ENCODE results near the gene SUGP1. TPM values are rescaled to one million over a fixed set of nuclear protein-coding genes. Genes with fewer than 3 reads are reported as not detected.
"Not testable (repeated sequence)": the region's sequence is repeated elsewhere in the genome, so short reads cannot be mapped to it uniquely, and the experiment has no call there.

The SUGP1 gene
- 41.6 TPM for total RNA-seq
- long read RNA-seq, transcript SUGP1-201 (14 exons, 2,423 nt) = major isoform, 28 of 40 reads
- long read RNA-seq, partial matches to known transcripts = 8 of 40 reads
- long read RNA-seq, other reads (novel, unspliced or antisense) = 3 of 40 reads

- peak; percentile 96 for DNase-seq (ENCODE audit: low spot score)
- intact Hi-C loops (cut with DNase I) = loop anchor here (2.0 kb wide), 1 partner anchor 128 kb away; the partner anchor contains the start of genes BORCS8 and RFXANK
These were observed at the start of gene SUGP1, which contains the start of gene MAU2 for GRCh38 chr19:19320361-19321140. Gene SUGP1 (minus strand): TSS chr19:19320509. CDS start chr19:19320496, 13 bp downstream. Gene MAU2 (plus strand): TSS chr19:19320829. CDS start chr19:19320860, 31 bp downstream.

GRCh38 chr19:19368087-19368486 is 47.8 kb upstream of the SUGP1 start:
- intact Hi-C loops (cut with DNase I) = no loop called here
- no peak for DNase-seq (ENCODE audit: low spot score)

- DNase-seq (ENCODE audit: low spot score) = peak; percentile 89
- intact Hi-C loops (cut with DNase I) = loop anchor here (1.0 kb wide), 2 partner anchors 39 to 123 kb away; partner anchors contain the start of gene GATAD2A
These were observed 46.4 kb upstream of the SUGP1 start for GRCh38 chr19:19366434-19367396.

- no peak for DNase-seq (ENCODE audit: low spot score)
- intact Hi-C loops (cut with DNase I) = no loop called here
These were observed 41.8 kb upstream of the SUGP1 start for GRCh38 chr19:19362075-19362474.

DNA sequence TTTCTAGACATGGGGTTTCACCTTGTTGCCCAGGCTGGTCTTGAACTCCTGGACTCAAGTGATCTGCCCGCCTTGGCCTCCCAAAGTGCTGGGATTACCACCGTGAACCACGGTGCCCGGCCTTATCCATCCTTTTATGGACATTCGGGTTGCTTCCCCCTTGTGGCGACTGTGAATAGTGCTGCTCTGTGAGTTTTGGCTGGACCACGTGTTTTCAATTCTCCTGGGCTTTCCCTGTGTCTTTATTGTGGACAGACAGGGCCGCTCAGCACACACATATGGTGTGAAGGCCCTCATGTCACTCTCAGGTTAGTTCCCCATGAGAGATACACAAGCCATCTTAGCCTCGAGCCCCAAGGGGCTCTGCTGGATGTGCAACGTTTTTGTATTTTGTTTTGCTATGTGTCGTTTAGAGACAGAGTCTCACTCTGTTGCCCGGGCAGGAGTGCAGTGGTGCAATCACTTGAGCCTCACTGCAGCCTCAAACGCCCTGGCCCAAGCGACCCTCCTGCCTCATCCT is 40.8 kb upstream of the SUGP1 start:
- peak; percentile 85 for DNase-seq (ENCODE audit: low spot score)
- intact Hi-C loops (cut with DNase I) = loop anchor here (2.0 kb wide), 1 partner anchor 38 kb away; no protein-coding TSS in a partner anchor

GRCh38 chr19:19356901-19357566 is 36.7 kb upstream of the SUGP1 start:
- DNase-seq (ENCODE audit: low spot score) = no peak
- intact Hi-C loops (cut with DNase I) = no loop called here

- intact Hi-C loops (cut with DNase I) = no loop called here
- no peak for DNase-seq (ENCODE audit: low spot score)
These were observed 36.2 kb upstream of the SUGP1 start for GRCh38 chr19:19356500-19356899.

DNA sequence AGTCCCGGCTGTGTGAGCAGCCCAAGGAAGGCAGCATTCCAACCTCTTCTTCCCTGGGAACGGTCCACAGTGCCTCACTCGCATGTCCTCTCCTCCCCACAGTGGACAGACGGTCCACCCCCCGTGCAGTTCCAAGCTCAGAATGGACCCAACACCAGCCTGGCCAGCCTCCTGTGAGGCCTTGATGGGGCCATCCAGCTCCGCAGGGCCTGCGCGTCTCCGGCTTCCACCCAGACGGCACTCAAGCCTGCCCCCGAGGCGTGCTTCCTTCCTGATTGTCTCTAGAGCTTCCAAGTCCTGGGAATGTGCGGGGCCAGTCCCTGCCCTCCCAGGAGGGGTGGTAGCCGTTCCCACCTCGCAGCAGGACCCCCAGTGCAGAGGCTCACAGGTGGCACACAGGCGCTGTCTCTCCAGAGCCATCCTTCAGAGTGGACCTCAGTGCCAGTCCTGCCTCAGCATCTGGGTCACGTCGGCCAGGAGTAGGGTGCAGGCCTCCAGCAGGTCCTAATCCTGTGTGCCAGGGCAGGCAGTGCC is 35.4 kb upstream of the SUGP1 start:
- intact Hi-C loops (cut with DNase I) = no loop called here
- no peak for DNase-seq (ENCODE audit: low spot score)

- intact Hi-C loops (cut with DNase I) = no loop called here
These were observed 34.6 kb upstream of the SUGP1 start for GRCh38 chr19:19354932-19355331.

GRCh38 chr19:19354007-19354406 is 33.7 kb upstream of the SUGP1 start:
- intact Hi-C loops (cut with DNase I) = no loop called here
- DNase-seq (ENCODE audit: low spot score) = no peak

More at GRCh38 chr19:19354932-19355331, 34.6 kb upstream of the SUGP1 start:
- DNase-seq (ENCODE audit: low spot score) = no peak

GRCh38 chr19:19352823-19353222 is 32.5 kb upstream of the SUGP1 start:
- intact Hi-C loops (cut with DNase I) = no loop called here

GRCh38 chr19:19350756-19351155 is 30.4 kb upstream of the SUGP1 start:
- intact Hi-C loops (cut with DNase I); DNase-seq (ENCODE audit: low spot score): not testable (repeated sequence)

More at GRCh38 chr19:19352823-19353222, 32.5 kb upstream of the SUGP1 start:
- no peak for DNase-seq (ENCODE audit: low spot score)

DNA sequence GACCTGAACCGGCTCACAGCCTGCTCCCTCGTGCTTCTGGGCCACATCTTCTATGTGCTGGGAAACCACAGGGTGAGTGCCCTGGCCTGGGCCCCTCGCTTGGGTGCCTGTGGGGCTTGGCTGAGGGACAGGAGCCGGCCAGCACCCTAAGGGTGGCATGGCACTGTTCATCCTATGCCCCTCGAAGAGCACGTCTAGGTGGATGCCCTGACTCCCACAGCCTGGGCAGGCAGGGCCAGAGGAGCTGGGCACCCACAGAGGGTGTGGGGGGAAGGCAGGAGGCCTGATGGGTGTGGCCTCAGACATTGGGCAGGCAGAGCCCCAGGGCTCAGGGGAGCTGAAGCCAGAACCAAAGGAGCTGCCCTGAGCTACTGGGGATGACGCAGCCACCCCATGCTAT is 29.1 kb upstream of the SUGP1 start:
- no peak for DNase-seq (ENCODE audit: low spot score)
- intact Hi-C loops (cut with DNase I) = no loop called here

GRCh38 chr19:19348266-19348665 is 28.0 kb upstream of the SUGP1 start:
- intact Hi-C loops (cut with DNase I) = no loop called here
- no peak for DNase-seq (ENCODE audit: low spot score)

DNA sequence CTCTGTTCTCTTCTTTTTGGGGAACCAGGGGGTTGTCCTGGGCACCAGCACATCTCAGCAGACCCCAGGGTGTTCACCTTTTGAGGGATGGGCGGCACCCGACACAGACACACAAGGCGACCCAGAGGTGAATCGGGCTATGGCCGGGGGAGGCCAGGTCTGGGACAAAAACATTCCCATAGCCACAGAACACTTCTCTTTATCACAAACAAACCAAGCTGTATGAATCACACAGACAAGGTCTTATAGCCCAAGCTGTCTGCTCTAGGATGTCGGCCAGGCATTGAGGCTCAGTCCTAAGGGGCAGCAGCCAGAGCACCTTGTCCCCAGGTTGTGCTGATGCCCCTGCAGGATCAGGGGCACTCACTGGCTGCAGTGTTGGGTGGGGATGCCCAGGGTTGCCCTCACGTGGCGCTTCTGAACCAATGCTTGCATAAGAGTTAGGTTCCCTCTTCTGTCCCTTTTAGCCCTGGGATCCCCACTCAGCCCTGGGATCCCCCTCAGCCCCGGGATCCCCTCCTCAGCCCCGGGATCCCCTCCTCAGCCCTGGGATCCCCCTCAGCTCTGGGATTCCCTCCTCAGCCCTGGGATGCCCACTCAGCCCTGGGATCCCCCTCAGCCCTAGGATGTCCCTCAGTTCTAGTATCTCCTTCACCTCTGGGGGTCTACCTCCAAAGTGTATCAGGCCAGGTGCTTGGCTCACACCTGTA is 27.2 kb upstream of the SUGP1 start:
- no peak for DNase-seq (ENCODE audit: low spot score)
- intact Hi-C loops (cut with DNase I) = no loop called here

- DNase-seq (ENCODE audit: low spot score) = no peak
- intact Hi-C loops (cut with DNase I) = no loop called here
These were observed 25.7 kb upstream of the SUGP1 start for GRCh38 chr19:19345970-19346369.

GRCh38 chr19:19345232-19345631 is 24.9 kb upstream of the SUGP1 start:
- intact Hi-C loops (cut with DNase I) = no loop called here

GRCh38 chr19:19343762-19344161 is 23.5 kb upstream of the SUGP1 start:
- DNase-seq (ENCODE audit: low spot score) = no peak
- intact Hi-C loops (cut with DNase I) = loop anchor here (5.0 kb wide), 1 partner anchor 196 kb away; no protein-coding TSS in a partner anchor

More at GRCh38 chr19:19345232-19345631, 24.9 kb upstream of the SUGP1 start:
- DNase-seq (ENCODE audit: low spot score) = no peak

Data from cardiac septum (tissue), 1 donor.